Transverse colon (tissue), 4 donors: ENCODE data around the gene IBA57. TPM values are rescaled to one million over a fixed set of nuclear protein-coding genes. Genes with fewer than 3 reads are reported as not detected.
"Not testable (repeated sequence)": the region's sequence is repeated elsewhere in the genome, so short reads cannot be mapped to it uniquely, and the experiment has no call there.

Source experiments
- DNase-seq: peaks from one replicate; pipeline ENCODE4 v3.0.0-alpha.2; 2019
- H3K27ac ChIP-seq, 4 donors: fragments of 200-600 bp; sonication (generic); 2 replicates each; pipeline ENCODE4 v1.5.1; 2016 to 2018; ENCODE audit warnings: inconsistent platforms in 4 of 4
- H3K27me3 ChIP-seq: fragments of 200-600 bp; sonication (generic); 2 replicates; pipeline ENCODE4 v1.5.1; 2017; ENCODE audit warnings: inconsistent platforms
- H3K36me3 ChIP-seq, 4 donors: fragments of 200-600 bp; sonication (generic); 2 replicates each; pipeline ENCODE4 v1.5.1; 2017 to 2019; ENCODE audit warnings: inconsistent platforms in 4 of 4
- H3K4me1 ChIP-seq, 4 donors: fragments of 200-600 bp; sonication (generic); 2 replicates each; pipeline ENCODE4 v1.5.1; 2017 to 2020; ENCODE audit warnings: inconsistent platforms in 4 of 4
- H3K4me3 ChIP-seq, 4 donors: fragments of 200-600 bp; sonication (generic); 1 replicate in 1 of 4; 2 replicates in 3 of 4; pipeline versions ENCODE4 v1.5.1 to v1.6.1; 2017 to 2019; ENCODE audit warnings: inconsistent platforms in 4 of 4
- H3K9me3 ChIP-seq, 2 donors: fragments of 200-600 bp; sonication (generic); 2 replicates each; pipeline ENCODE4 v1.5.1; 2017 to 2019; ENCODE audit warnings: inconsistent platforms in 2 of 2
- EP300 ChIP-seq: sonication (generic); formaldehyde crosslinking; IDR thresholded peaks from one replicate; pipeline ENCODE4 v1.6.1; 2017; ENCODE audit warnings: antibody characterized with exemption, low read depth
- POLR2A ChIP-seq: fragments of 450-650 bp; IDR thresholded peaks from one replicate; pipeline ENCODE4 v1.6.1; 2016; ENCODE audit warnings: antibody characterized with exemption, mild to moderate bottlenecking, moderate library complexity
- POLR2AphosphoS5 ChIP-seq, 3 donors: sonication (generic); formaldehyde crosslinking; IDR thresholded peaks; one replicate each; pipeline ENCODE4 v1.6.1; 2016; ENCODE audit warnings: antibody characterized with exemption in 3 of 3
- WGBS, 2 donors: methylation state at CpG; one replicate each; pipeline ENCODE4 v1.1.5; 2018; ENCODE audit warnings: low coverage in 1 of 2; 5-methylcytosine and 5-hydroxymethylcytosine counted together
- in situ Hi-C, 4 donors: fragments of 200-750 bp; cut with MboI; loops; one replicate each; pipeline versions ENCODE4 v1.15.0 to v1.15.1; 2017; ENCODE audit warnings: low sequenced_read_pairs in 3 of 4, low pct_ligation_motif_present in 1 of 4, low pct_unique_long_range_greater_than_20kb in 1 of 4
- intact Hi-C: fragments of 100-400 bp; cut with DNase I; formaldehyde crosslinking; loops from one replicate; pipeline ENCODE4 v1.15.1; 2023; ENCODE audit warnings: low total_unique reads
- total RNA-seq, 4 donors: library from RNA; depleted of rRNA; stranded (reverse); fragments of >200 nt; gene quantifications; one replicate each; pipeline ENCODE4 v1.1.0, GENCODE V29; 2016
- TF ChIP-seq, protein P1 (sequence below), 5 experiments: fragments of 200-600 bp in 3 of 5; fragments of 450-650 bp in 2 of 5; sonication (generic) in 3 of 5; IDR thresholded peaks; 1 replicate in 2 of 5; 2 replicates in 3 of 5; pipeline ENCODE4 v1.5.1; 2016 to 2017; ENCODE audit warnings: antibody characterized with exemption in 5 of 5, inconsistent platforms in 3 of 5, mild to moderate bottlenecking in 2 of 5, moderate library complexity in 1 of 5

Gene IBA57
- total RNA-seq, 4 donors from 2014 or later = 7.5 to 13.5 (median 10.4) TPM

GRCh38 chr1:228219962-228220780, 54.6 kb downstream of the IBA57 start:
- Histone ChIP-seq H3K36me3 (no peaks in the 10 kb centered on the region), H3K4me3 (no peak overlapping the region), H3K4me1 (no peaks in the 10 kb centered on the region), H3K27ac (no peak overlapping the region), H3K9me3 (peaks cover 0 to 8% of the 10 kb centered on the region in 2 donors), H3K27me3 (no peaks in the 10 kb centered on the region)
- TF ChIP-seq, protein P1, sequence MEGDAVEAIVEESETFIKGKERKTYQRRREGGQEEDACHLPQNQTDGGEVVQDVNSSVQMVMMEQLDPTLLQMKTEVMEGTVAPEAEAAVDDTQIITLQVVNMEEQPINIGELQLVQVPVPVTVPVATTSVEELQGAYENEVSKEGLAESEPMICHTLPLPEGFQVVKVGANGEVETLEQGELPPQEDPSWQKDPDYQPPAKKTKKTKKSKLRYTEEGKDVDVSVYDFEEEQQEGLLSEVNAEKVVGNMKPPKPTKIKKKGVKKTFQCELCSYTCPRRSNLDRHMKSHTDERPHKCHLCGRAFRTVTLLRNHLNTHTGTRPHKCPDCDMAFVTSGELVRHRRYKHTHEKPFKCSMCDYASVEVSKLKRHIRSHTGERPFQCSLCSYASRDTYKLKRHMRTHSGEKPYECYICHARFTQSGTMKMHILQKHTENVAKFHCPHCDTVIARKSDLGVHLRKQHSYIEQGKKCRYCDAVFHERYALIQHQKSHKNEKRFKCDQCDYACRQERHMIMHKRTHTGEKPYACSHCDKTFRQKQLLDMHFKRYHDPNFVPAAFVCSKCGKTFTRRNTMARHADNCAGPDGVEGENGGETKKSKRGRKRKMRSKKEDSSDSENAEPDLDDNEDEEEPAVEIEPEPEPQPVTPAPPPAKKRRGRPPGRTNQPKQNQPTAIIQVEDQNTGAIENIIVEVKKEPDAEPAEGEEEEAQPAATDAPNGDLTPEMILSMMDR (IDR thresholded peaks at IDR 0.05) = no peak
- no peak for TF ChIP-seq EP300
- no peak for TF ChIP-seq POLR2A
- TF ChIP-seq POLR2AphosphoS5 (IDR thresholded peaks at IDR 0.05) = no peak
- intact Hi-C loops = no loop called here
- whole genome bisulfite sequencing, 2 donors = 83% methylated on average over 28 of the region's 28 CpGs; no CpG with 5 or more reads in 1 of the 2 donors
- in situ Hi-C loops = no loop called here
- DNase-seq = no peak

DNA sequence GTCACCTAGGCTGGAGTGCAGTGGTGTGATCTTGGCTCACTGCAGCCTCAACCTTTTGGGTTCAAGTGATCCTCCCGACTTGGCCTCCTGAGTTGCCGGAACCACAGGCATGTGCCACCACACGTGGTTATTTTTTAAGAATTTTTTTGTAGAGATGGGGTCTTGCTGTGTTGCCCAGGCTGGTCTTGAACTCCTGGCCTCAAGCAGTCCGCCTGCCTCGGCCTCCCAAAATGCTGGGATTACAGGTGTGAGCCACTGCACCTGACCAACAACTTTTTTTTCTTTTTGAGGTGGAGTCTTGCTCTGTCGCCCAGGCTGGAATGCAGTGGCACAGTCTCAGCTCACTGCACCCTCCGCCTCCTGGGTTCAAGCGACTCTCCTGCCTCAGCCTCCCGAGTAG, 55.5 kb downstream of the IBA57 start:
- H3K4me1 ChIP-seq, in situ Hi-C loops, H3K36me3 ChIP-seq, H3K27me3 ChIP-seq, H3K9me3 ChIP-seq, H3K27ac ChIP-seq, intact Hi-C loops, DNase-seq, H3K4me3 ChIP-seq: not testable (repeated sequence)
- WGBS, 2 donors = 89 to 91% methylated on average over 5 to 9 of the region's 9 CpGs

- Histone ChIP-seq H3K4me1 (peaks cover 0 to 5% (median 2%) of the 10 kb centered on the region in 4 donors), H3K4me3 (no peak overlapping the region), H3K36me3 (no peaks in the 10 kb centered on the region), H3K27ac (no peak overlapping the region), H3K9me3 (peaks cover 0 to 8% of the 10 kb centered on the region in 2 donors), H3K27me3 (no peaks in the 10 kb centered on the region)
- TF ChIP-seq POLR2AphosphoS5 (IDR thresholded peaks at IDR 0.05) (no peak), POLR2A (no peak), EP300 (no peak)
- TF ChIP-seq, protein P1 (IDR thresholded peaks at IDR 0.05) = no peak
- DNase-seq = no peak
- in situ Hi-C loops = no loop called here
- WGBS, 2 donors = 66 to 75% methylated on average over 4 to 11 of the region's 11 CpGs
- intact Hi-C loops = no loop called here
These were observed 56.9 kb downstream of the IBA57 start for GRCh38 chr1:228222548-228222947.

DNA sequence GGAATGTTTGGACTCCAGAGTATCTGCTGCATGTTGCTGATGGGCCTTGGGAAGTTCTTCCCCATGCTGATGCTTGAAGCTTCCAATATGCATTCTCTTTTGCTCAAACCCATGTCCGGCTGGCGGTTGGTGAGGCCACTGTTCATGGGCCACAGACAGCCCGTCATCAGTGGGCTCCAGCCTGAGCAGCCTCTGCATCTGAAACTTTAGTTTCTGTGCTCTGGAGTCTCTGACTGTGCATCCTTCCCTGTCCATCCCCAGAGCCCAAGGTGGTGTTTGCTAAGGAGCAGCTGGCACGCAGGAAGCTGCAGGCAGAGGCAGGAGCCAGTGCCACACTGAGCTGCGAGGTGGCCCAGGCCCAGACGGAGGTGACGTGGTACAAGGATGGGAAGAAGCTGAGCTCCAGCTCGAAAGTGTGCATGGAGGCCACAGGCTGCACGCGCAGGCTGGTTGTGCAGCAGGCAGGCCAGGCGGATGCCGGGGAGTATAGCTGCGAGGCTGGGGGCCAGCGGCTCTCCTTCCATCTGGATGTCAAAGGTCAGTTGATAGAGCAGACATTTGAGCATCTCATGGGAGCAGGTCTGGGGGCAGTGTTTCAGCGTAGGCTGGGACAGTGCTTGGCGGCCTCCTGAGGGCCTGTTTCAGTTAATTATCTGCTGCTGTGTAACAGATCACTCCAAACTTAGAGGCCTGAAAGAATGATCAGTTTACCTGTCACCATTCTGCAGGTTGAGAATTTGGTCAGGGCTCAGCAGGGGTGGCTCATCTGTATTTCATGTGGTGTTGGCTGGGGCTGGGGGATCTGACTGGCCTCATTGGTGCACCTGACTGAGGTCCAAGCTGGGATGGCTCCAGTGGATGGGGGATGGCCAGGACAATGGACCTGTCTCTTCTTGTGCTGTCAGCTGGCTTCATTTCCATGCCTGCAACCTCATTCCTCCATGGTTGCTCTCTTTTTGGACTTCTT, 58.9 kb downstream of the IBA57 start:
- TF ChIP-seq, protein P1 (IDR thresholded peaks at IDR 0.05) = no peak
- TF ChIP-seq POLR2A (no peak), EP300 (no peak), POLR2AphosphoS5 (IDR thresholded peaks at IDR 0.05) (no peak)
- in situ Hi-C loops = no loop called here
- Histone ChIP-seq H3K27me3 (no peaks in the 10 kb centered on the region), H3K4me1 (peaks cover 0 to 6% (median 2%) of the 10 kb centered on the region in 4 donors), H3K4me3 (no peak overlapping the region), H3K9me3 (peaks cover 0 to 8% of the 10 kb centered on the region in 2 donors), H3K27ac (no peak overlapping the region), H3K36me3 (no peaks in the 10 kb centered on the region)
- no peak for DNase-seq
- WGBS, 2 donors = 94% methylated on average over 16 of the region's 16 CpGs; no CpG with 5 or more reads in 1 of the 2 donors
- intact Hi-C loops = no loop called here
